Fibroblast of lung (primary cell): Measurements from ENCODE around the gene NAT14. TPM values are rescaled to one million over a fixed set of nuclear protein-coding genes. Genes with fewer than 3 reads are reported as not detected.
"Not testable (repeated sequence)": the region's sequence is repeated elsewhere in the genome, so short reads cannot be mapped to it uniquely, and the experiment has no call there.

Source experiments
- DNase-seq, 2 donors: peaks; one replicate each; pipeline versions ENCODE4 v3.0.0 to v3.0.0-alpha.2; 2010; ENCODE audit warnings: low read depth in 2 of 2
- H2AFZ ChIP-seq: 2 replicates; pipeline ENCODE4 v1.5.1; 2012; ENCODE audit warnings: low read length, control low read depth, inconsistent platforms
- H3K27ac ChIP-seq: 2 replicates; pipeline ENCODE4 v1.5.1; 2011; ENCODE audit warnings: low read length, control low read depth; ENCODE audit not compliant: insufficient read depth
- H3K27me3 ChIP-seq: 2 replicates; pipeline ENCODE4 v1.5.1; 2011; ENCODE audit warnings: mild to moderate bottlenecking, low read length; ENCODE audit not compliant: control insufficient read depth, insufficient read depth
- H3K36me3 ChIP-seq: 2 replicates; pipeline ENCODE4 v1.5.1; 2011; ENCODE audit warnings: low read length; ENCODE audit not compliant: control insufficient read depth, insufficient read depth
- H3K4me1 ChIP-seq: 2 replicates; pipeline ENCODE4 v1.5.1; 2011; ENCODE audit warnings: low read length; ENCODE audit not compliant: control insufficient read depth, insufficient read depth; ENCODE audit errors: extremely low read depth
- H3K4me2 ChIP-seq: 2 replicates; pipeline ENCODE4 v1.5.1; 2011; ENCODE audit warnings: low read length, control low read depth; ENCODE audit not compliant: insufficient read depth; ENCODE audit errors: extremely low read depth
- H3K4me3 ChIP-seq, 4 experiments: fragments of 200-600 bp in 1 of 4; sonication (generic) in 1 of 4; replicated peaks in 1 of 4; 2 replicates each; pipeline ENCODE4 v1.5.1; 2011 to 2016; ENCODE audit warnings: low read length in 4 of 4, low read depth in 3 of 4, mild to moderate bottlenecking in 3 of 4, control low read depth in 2 of 4, inconsistent platforms in 1 of 4, mixed read lengths in 1 of 4; ENCODE audit not compliant: insufficient read depth in 1 of 4; ENCODE audit errors: control extremely low read depth in 1 of 4
- H3K79me2 ChIP-seq: 2 replicates; pipeline ENCODE4 v1.5.1; 2012; ENCODE audit warnings: mild to moderate bottlenecking, low read length, inconsistent platforms; ENCODE audit not compliant: control insufficient read depth, insufficient read depth
- H3K9ac ChIP-seq: 2 replicates; pipeline ENCODE4 v1.5.1; 2011; ENCODE audit warnings: mild to moderate bottlenecking, low read length, control low read depth; ENCODE audit not compliant: insufficient read depth
- H3K9me3 ChIP-seq: 2 replicates; pipeline ENCODE4 v1.5.1; 2012; ENCODE audit warnings: low read depth, low read length; ENCODE audit not compliant: control insufficient read depth, insufficient read depth
- H4K20me1 ChIP-seq: 2 replicates; pipeline ENCODE4 v1.5.1; 2011; ENCODE audit warnings: low read length; ENCODE audit not compliant: control insufficient read depth, insufficient read depth; ENCODE audit errors: extremely low read depth
- EZH2 ChIP-seq: IDR thresholded peaks from 2 replicates; pipeline ENCODE4 v1.5.1; 2012; ENCODE audit warnings: low read length, control low read depth, mild to moderate bottlenecking; ENCODE audit errors: missing control alignments
- polyA plus RNA-seq, 2 donors: library from polyadenylated mRNA; depleted of rRNA in 1 of 2; stranded (reverse) in 1 of 2; unstranded in 1 of 2; fragments of >200 nt; gene quantifications; 2 replicates each; pipeline ENCODE4 v1.2.1, GENCODE V29; 2011 to 2012; ENCODE audit warnings: missing spikeins in 1 of 2
- total RNA-seq: library from RNA; depleted of rRNA; stranded (reverse); fragments of >200 nt; gene quantifications from 2 replicates; pipeline ENCODE4 v1.2.1, GENCODE V29; 2014
- TF ChIP-seq, protein P1 (sequence below), 2 donors: IDR thresholded peaks in 1 of 2; conservative IDR thresholded peaks in 1 of 2; 1 replicate in 1 of 2; 2 replicates in 1 of 2; pipeline ENCODE4 v1.5.1; 2011 to 2012; ENCODE audit warnings: low read length in 2 of 2, control low read depth in 1 of 2, inconsistent platforms in 1 of 2, low read depth in 1 of 2, mild to moderate bottlenecking in 1 of 2

Gene NAT14
- total and polyA plus RNA-seq, 2 donors (not counting 1 experiment from before 2014, with no cell fraction given) = 18.2 to 18.3 TPM

DNA sequence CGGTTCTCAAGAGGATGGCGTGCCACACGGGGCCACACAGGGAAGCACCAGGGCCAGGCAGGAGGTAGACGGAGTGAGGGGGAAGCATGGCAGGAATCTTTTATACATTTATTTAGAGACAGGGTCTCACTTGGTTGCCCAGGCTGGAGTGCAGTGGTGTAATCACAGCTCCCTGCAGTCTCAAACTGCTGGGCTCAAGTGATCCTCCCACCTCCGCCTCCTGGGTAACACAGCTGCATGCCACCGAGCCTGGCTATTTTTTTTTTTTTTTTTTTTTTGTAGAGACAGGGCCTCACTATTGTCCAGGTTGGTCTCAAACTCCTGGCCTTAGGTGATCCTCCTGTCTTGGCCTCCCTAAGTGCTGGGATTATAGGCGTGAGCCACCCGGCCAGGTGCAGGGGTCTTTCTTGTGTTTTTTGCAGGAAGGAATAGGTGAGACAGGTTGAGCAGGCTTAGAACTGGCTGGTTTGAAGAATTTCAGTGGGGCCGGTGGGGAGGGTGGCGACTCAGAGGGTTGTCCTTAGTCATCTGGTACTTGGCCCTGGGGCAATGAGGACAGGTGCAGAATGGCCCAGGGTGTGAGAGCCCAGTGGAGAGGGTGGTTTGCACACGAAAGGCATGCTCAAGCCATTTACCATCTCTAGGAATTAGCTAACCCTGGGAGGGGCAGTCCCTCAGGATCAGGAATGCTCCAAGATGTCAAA, 10.8 kb downstream of the NAT14 start:
- no peak for DNase-seq
- Histone ChIP-seq H3K36me3 (peaks cover 11% of the 10 kb centered on the region), H3K4me2 (no peak overlapping the region), H3K9me3 (no peaks in the 10 kb centered on the region), H3K79me2 (peaks cover 8% of the 10 kb centered on the region), H3K9ac (no peak overlapping the region), H3K4me3 (no peak overlapping the region), H3K27ac (no peak overlapping the region), H3K27me3 (no peaks in the 10 kb centered on the region), H2AFZ (no peak overlapping the region), H4K20me1 (no peaks in the 10 kb centered on the region), H3K4me1 (peaks cover 20% of the 10 kb centered on the region)
- no peak for TF ChIP-seq EZH2
- TF ChIP-seq, protein P1, sequence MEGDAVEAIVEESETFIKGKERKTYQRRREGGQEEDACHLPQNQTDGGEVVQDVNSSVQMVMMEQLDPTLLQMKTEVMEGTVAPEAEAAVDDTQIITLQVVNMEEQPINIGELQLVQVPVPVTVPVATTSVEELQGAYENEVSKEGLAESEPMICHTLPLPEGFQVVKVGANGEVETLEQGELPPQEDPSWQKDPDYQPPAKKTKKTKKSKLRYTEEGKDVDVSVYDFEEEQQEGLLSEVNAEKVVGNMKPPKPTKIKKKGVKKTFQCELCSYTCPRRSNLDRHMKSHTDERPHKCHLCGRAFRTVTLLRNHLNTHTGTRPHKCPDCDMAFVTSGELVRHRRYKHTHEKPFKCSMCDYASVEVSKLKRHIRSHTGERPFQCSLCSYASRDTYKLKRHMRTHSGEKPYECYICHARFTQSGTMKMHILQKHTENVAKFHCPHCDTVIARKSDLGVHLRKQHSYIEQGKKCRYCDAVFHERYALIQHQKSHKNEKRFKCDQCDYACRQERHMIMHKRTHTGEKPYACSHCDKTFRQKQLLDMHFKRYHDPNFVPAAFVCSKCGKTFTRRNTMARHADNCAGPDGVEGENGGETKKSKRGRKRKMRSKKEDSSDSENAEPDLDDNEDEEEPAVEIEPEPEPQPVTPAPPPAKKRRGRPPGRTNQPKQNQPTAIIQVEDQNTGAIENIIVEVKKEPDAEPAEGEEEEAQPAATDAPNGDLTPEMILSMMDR (conservative IDR thresholded peaks at IDR 0.05 in 1 of 2, IDR thresholded peaks at IDR 0.05 in 1 of 2; ENCODE audit: low read depth in 1 of 2, low read length in 2 of 2) = no peak

DNA sequence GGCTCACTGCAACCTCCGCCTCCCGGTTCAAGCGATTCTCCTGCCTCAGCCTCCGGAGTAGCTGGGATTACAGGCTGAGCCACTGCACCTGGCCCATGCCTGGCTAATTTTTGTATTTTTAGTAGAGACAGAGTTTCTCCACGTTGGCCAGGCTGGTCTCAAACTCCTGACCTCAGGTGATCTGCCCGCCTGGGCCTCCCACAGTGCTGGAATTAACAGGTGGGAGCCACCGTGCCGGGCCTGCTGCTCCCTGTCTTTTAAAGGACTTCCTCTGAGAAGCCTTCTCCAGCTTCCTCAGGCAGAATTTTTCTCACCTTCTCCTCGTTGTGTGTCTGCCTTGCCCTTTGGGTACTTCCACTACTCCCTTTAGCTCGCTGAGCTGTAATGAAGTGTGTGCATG, 11.8 kb downstream of the NAT14 start:
- not testable (repeated sequence) for H3K4me2 ChIP-seq, H3K27me3 ChIP-seq, DNase-seq, H3K9ac ChIP-seq, H2AFZ ChIP-seq, H4K20me1 ChIP-seq, H3K9me3 ChIP-seq, H3K4me3 ChIP-seq, H3K27ac ChIP-seq, H3K79me2 ChIP-seq
- peaks cover 12% of the 10 kb centered on the region for H3K4me1 ChIP-seq
- H3K36me3 ChIP-seq = peaks cover 11% of the 10 kb centered on the region

DNA sequence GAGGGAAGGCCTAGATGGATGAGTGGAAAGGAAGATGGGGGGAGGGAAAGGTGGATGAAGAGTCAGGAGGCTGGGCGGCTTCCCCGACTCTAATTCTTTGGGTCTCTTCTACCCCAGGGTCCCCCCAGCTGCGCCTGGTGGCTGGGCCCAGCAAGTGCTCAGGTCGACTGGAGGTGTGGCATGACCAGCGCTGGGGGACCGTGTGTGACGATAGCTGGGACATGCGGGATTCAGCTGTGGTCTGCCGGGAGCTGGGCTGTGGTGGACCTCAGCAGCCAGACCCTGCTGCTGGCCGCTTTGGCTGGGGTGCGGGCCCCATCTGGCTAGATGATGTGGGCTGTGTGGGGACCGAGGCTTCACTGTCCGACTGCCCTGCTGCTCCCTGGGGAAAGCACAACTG, 12.8 kb downstream of the NAT14 start:
- Histone ChIP-seq H3K4me2 (no peak overlapping the region), H4K20me1 (no peaks in the 10 kb centered on the region), H3K79me2 (peaks cover 8% of the 10 kb centered on the region), H3K27ac (no peak overlapping the region), H3K4me3 (no peak overlapping the region), H3K36me3 (peaks cover 11% of the 10 kb centered on the region), H3K9me3 (no peaks in the 10 kb centered on the region), H3K9ac (no peak overlapping the region), H3K27me3 (no peaks in the 10 kb centered on the region), H3K4me1 (peaks cover 11% of the 10 kb centered on the region), H2AFZ (no peak overlapping the region)
- DNase-seq = no peak
- no peak for TF ChIP-seq EZH2
- TF ChIP-seq, protein P1 (conservative IDR thresholded peaks at IDR 0.05 in 1 of 2, IDR thresholded peaks at IDR 0.05 in 1 of 2; ENCODE audit: low read depth in 1 of 2, low read length in 2 of 2) = no peak
